ENCODE results near the gene FBXW5. TPM values are rescaled to one million over a fixed set of nuclear protein-coding genes. Genes with fewer than 3 reads are reported as not detected.

Gene FBXW5
- total RNA-seq, 2 donors from 2014 or later, result 203 to 233 TPM

GRCh38 chr9:136964833-136965422, 20.4 kb upstream of the FBXW5 start:
- H3K4me1 ChIP-seq, result peaks cover 0 to 28% of the 10 kb centered on the region in 2 donors
- TF ChIP-seq, protein P1, sequence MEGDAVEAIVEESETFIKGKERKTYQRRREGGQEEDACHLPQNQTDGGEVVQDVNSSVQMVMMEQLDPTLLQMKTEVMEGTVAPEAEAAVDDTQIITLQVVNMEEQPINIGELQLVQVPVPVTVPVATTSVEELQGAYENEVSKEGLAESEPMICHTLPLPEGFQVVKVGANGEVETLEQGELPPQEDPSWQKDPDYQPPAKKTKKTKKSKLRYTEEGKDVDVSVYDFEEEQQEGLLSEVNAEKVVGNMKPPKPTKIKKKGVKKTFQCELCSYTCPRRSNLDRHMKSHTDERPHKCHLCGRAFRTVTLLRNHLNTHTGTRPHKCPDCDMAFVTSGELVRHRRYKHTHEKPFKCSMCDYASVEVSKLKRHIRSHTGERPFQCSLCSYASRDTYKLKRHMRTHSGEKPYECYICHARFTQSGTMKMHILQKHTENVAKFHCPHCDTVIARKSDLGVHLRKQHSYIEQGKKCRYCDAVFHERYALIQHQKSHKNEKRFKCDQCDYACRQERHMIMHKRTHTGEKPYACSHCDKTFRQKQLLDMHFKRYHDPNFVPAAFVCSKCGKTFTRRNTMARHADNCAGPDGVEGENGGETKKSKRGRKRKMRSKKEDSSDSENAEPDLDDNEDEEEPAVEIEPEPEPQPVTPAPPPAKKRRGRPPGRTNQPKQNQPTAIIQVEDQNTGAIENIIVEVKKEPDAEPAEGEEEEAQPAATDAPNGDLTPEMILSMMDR (IDR thresholded peaks at IDR 0.05), result no peak

DNA sequence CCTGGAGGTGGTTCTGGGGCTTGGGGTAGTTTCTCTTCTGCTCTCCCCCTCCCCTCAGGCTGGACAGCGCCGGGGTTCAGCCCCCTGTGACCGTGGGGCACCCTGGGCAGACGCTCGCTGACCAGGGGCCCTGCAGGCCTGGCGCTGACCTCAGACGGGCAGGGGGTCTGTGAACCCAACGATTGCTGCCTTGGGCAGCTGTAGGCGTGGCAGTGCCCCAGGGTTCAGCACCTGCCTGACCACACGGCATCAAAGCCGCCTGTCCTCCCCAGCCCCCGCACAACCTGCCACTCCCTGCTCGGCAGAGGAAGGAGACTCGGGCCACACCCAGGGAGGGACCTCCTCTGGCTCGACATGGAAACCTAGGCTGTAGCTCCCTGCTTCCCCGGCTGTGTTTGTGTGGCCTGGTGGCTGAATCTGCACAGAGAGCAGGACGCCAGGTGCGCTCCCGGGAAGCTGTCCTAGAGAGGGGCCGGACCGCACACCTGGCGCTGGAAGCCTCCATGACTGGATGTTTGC, 19.7 kb upstream of the FBXW5 start:
- no peak overlapping the region for H3K27ac ChIP-seq
- no peaks in the 10 kb centered on the region for H3K27me3 ChIP-seq
- no peaks in the 10 kb centered on the region for H3K36me3 ChIP-seq
- H3K9me3 ChIP-seq, result no peaks in the 10 kb centered on the region
- H3K4me1 ChIP-seq, result peaks cover 0 to 28% of the 10 kb centered on the region in 2 donors
- TF ChIP-seq, protein P1 (IDR thresholded peaks at IDR 0.05), result no peak
- DNase-seq (ENCODE audit: low spot score), result no peak
- H3K4me3 ChIP-seq, result no peak overlapping the region

More at GRCh38 chr9:136964833-136965422, 20.4 kb upstream of the FBXW5 start:
- no peaks in the 10 kb centered on the region for H3K27me3 ChIP-seq
- H3K36me3 ChIP-seq, result no peaks in the 10 kb centered on the region
- no peak overlapping the region for H3K27ac ChIP-seq
- H3K4me3 ChIP-seq, result no peak overlapping the region
- H3K9me3 ChIP-seq, result no peaks in the 10 kb centered on the region
- no peak for DNase-seq (ENCODE audit: low spot score)

GRCh38 chr9:136963751-136964150, 19.2 kb upstream of the FBXW5 start:
- H3K4me1 ChIP-seq, result peaks cover 0 to 28% of the 10 kb centered on the region in 2 donors
- TF ChIP-seq, protein P1 (IDR thresholded peaks at IDR 0.05), result no peak
- DNase-seq (ENCODE audit: low spot score), result no peak
- no peaks in the 10 kb centered on the region for H3K27me3 ChIP-seq
- H3K27ac ChIP-seq, result no peak overlapping the region
- H3K4me3 ChIP-seq, result no peak overlapping the region
- H3K9me3 ChIP-seq, result no peaks in the 10 kb centered on the region
- no peaks in the 10 kb centered on the region for H3K36me3 ChIP-seq

GRCh38 chr9:136963341-136963740, 18.8 kb upstream of the FBXW5 start:
- H3K9me3 ChIP-seq, result no peaks in the 10 kb centered on the region

DNA sequence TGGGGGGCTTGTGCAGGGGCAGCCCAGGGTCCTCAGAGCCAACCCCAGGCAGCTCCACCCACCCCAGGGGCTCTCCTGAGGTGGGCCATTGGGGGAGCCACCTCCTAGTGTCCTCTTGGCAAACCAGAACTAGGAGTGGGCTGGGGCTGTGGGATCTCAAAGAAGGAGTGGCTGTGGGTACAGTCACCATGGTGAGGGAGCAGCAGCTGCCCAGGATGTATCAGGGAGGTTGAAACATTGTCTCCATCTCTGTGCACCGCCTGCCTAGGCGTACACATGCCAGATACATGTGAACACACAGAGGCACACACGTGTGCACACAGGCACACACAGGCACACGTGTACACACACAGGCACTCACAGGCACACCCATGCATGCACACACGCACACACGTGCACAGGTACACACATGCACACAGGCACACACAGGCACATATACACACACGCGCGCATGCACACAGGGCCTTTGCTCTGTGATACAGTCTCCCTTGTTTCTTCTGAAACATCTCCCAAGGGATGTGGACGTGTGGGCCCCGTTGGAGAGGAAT, 18.2 kb upstream of the FBXW5 start:
- no peak for DNase-seq (ENCODE audit: low spot score)
- Histone ChIP-seq H3K27ac (no peak overlapping the region), H3K27me3 (no peaks in the 10 kb centered on the region), H3K9me3 (no peaks in the 10 kb centered on the region), H3K4me1 (peaks cover 0 to 28% of the 10 kb centered on the region in 2 donors), H3K36me3 (no peaks in the 10 kb centered on the region), H3K4me3 (no peak overlapping the region)
- TF ChIP-seq, protein P1 (IDR thresholded peaks at IDR 0.05), result no peak

More at GRCh38 chr9:136963341-136963740, 18.8 kb upstream of the FBXW5 start:
- H3K4me1 ChIP-seq, result peaks cover 0 to 28% of the 10 kb centered on the region in 2 donors
- no peak for DNase-seq (ENCODE audit: low spot score)
- no peaks in the 10 kb centered on the region for H3K27me3 ChIP-seq
- TF ChIP-seq, protein P1 (IDR thresholded peaks at IDR 0.05), result no peak
- H3K27ac ChIP-seq, result no peak overlapping the region
- no peaks in the 10 kb centered on the region for H3K36me3 ChIP-seq
- no peak overlapping the region for H3K4me3 ChIP-seq
